GM19452 (cell line): Measurements from ENCODE around the gene ZNF593OS.

Experiments used
- ATAC-seq: cut with Tn5 transposase; IDR thresholded peaks from one replicate; pipeline ENCODE4 v1.9.1; 2021; ENCODE audit not compliant: unreplicated experiment

Gene ZNF593OS

DNA sequence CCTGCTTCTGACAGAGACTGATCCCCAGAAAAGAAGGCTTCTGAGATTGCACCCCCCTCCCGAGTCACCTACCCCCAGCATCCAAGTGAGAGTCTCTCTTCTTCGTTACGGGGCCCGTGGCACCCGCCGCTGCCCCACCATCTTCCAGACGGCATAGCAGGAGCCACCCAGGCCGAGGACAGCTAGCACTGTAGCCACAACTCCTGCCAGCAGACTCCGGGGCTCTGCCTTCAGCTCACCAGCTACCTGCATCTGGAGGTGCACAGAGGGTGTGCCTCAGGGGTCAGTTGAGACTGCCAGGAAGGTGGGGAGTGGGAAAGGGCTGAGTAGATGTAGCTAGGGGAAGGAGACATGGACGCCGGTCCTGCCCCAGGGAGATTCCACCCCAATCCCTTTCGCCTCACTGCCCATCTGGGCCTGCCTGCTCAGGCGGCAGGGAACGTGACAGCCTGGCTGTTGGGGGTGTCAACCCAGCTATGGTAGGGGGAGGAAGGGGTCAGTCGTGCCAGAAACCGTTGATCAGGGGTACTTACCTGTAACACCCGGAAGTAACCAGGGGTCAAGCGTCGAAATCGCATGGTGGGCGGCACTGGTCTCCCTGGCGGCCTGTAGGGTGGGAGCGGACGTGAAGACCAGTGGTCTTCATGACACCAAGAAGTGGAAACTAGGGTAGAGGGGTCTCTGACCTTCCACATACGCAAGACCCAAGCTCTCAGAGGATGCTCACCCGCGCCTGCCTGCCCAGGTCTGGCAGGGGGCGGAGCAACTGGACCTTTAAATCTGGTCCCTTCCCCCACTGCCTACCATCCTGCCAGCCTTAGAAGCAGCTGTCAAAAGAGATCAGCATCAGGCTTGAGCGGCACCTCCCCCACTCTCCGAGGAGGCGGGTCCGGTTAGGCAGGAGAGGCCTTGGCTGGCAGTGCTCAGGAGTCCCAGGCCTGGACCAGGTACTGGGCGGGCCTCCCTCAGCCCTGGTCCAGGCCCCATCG lies at the start of gene ZNF593OS:
TSS of gene ZNF593OS (minus strand) at position 749 of the 989 bp plus-strand sequence. CDS start at position 578, 171 bp downstream.
- ATAC-seq, result no peak

DNA sequence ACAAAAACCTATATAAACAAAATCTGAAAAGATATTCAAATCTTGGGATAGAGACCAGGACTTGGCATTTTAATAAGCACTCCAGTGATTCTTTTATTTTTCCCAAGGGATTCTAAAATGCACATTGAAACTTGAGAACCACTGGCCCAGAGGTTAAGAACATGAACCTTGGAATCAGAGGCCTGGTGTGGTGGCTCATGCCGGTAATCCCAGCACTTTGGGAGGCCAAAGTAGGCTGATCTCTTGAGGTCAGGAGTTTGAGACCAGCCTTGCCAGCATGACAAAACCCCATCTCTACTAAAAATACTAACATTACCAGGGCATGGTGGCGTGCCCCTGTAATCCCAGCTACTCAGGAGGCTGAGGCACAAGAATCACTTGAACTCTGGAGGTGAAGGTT lies 49.5 kb upstream of the ZNF593OS start:
- no peak for ATAC-seq

DNA sequence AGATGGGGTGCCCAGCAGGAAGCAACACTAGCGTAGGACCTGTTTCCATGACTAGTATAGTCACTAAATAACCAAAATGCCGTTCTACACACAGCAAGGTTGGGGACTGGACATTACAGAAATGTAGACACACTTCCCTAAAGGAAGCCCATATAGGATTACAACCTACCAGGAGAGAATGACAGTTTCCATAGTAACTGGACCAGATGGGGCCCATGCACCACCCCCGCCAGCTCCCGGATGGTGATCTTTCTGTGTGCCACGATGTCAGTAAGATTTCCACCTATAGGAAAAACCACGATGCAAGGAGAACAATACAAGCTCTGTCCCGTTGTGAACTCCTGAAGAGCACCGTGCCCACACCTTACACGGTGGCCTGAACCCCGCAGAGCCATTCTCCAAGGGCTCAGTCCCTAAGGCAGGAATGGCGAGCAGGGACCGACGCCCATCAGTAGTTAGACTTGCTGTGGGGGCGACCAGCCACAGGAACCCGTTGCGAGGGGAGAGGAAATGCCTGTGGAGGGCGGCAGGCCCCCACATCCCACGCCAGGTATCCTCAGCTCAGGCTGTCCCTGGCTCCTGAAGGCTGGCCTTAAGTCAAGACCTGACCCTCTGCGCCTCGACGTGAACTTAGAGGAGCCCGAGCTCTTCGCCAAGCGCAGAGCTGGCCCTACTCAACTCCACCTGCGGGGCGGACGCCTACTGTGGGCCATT lies 48.7 kb upstream of the ZNF593OS start:
- ATAC-seq, result no peak

DNA sequence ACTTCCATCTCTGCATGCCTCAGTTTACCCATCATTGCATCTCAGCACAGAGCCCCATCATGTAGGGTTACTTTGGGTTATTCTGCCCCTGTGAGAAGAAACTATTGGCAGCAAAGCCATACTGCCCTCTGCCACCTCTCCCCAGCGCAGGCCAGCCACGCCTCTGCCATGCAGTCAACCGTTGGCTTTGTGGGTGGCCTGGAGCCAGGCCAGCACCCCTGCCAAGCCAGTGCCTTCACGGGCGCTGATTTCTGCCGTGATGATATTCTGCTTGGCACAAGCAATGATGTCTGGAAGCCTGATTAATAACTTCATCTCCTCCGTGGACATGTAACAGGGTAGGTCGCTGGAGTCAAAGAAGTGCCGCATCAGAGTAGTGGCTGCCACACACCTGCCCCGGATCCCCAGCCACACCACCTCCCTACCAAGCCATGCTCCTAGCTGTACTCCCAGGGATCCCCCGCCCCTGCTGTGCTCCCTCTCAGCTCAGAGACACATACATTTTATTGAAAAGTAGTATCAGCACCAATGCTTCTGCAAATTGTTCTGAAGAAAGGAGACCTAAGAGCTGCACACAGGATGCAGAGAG lies 47.4 kb upstream of the ZNF593OS start:
- no peak for ATAC-seq

DNA sequence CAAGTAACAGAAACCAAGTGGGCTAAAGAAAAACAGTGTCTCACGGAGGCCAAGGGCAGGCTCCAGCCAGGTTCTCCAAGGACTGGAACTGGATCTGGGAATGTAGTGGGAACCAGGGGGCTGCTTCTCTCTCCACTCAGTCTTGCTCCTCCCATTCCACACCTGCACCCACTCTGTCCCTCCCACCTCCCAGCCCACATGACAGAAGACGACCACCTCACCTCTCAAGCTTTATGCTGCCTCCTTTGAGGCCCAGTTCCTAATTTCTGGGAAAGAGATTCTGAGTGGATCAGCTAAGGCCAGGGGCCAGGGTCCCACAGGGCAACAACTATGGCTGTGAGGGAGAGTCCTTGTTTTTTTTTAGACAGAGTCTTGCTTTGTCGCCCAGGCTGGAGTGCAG lies 43.6 kb upstream of the ZNF593OS start:
- no peak for ATAC-seq

DNA sequence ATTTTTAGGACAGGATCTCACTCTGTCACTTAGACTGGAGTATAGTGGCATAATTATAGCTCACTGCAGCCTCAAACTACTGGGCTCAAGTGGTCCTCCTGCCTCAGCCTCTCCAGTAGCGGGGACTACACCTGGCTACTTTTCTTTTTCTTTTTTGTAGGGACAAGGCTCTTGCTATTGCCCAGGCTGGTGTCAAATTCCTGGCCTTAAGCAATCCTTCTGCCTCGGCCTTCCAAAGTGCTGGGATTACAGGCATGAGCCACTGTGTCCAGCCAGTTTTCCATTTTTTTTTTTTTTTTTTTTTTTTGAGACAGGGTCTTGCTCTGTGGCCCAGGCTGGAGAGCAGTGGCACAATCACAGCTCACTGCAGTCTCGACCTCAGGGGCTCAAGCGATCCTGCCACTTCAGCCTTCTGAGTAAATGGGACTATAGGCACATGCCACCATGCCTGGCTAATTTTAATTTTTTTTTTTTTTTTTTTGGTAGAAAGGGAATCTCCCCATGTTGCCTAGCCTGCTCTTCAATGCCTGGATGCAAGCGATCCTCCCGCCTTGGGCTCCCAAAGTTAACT lies 41.8 kb upstream of the ZNF593OS start:
- ATAC-seq, result no peak

DNA sequence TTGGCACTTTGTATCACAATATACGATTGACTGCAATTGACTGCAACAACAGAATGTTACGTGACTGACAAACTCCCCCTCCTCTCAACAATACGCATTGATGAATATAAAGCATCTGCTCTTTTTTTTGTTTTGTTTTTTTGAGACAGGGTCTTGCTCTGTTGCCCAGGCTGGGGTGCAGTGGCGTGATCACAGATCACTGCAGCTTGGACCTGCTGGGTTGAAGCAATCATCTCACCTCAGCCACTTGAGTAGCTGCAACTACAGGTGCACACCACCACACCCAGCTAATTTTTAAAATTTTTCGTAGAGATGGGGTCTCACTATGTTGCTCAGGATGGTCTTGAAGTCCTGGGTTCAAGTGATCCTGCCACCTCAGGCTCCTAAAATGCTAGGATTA lies 41.1 kb upstream of the ZNF593OS start:
- no peak for ATAC-seq

DNA sequence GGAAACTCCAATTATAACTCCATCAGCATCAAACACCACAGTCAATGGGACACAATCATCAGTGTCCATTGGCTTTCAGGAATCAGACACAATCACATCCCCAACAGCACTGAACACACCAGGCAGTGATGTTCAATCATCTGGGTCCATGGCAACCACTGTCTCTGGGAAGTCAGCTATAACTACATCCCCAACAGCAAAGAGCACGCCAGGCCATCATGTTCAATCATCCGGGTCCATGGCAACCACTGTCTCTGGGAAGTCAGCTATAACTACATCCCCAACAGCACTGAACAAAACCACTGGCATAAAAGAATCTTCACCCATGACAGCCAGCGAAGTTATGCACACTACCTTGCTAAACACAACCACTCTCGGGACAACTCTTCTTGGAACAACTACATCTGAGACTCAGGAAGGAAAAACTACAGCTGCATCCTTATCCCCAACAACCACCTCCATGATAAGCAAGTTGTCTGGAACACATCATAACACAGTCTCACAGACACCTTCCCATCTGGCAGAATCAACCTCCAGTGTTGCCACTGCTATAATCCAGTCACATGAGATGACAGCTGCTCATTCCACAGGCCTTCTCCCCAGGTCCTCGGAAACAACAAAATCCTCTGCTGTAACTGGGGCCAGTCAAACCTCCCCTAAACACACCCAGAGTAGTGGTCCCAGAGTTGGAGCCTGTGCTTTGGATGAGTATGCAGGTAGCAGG lies 38.7 kb upstream of the ZNF593OS start:
- no peak for ATAC-seq

DNA sequence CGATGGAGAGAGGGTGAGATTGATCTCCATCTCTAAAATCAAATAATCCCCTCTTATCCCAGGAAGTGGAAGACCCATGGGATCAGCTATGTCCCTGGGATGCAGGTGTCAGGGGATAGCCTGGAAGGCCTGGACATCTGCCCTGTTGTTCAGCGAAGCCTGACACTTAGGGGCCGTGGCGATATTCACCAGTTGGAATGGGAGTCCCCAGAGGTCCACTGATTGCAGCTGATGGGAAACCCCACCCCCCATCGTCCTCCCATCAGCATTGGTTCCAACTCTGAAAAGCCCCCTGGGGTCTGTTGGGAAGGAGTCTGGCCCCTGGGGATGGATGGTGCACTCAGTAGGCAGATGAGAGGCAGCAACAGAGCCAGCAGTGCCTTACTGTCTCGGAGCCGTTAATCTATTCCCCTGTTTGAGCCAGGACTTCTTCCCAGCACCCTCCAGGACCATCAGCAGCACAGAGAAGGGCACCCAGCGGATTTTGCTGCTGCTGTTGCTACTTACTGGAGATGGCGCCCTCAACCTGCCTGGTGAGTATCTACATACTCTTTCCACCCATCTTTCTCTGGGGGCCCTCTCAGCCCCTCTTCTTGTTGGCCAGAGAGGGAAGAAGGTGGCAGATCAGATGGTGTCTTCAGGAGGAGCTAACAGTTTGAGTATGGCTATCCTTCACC lies 32.1 kb upstream of the ZNF593OS start:
- no peak for ATAC-seq

DNA sequence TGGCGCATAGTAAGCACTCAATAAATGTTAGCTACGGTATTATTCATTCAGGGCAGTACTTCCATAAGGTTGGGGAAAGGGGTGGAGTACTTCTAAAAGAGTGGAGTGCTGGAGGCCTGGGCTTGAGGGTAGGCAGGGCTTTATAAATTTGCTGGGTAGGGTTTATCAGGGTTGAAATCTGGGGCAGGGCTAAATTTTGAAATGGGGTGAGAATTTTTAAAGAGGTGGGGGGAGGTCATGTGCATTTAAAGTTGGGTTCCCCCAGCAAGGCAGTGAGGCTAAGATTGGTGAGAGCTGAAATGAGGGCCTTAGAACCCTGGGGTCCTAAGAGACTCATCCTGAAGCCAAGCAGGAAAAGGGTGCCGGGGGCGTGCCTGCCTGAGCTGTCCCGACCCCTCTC lies 28.8 kb upstream of the ZNF593OS start:
- no peak for ATAC-seq

DNA sequence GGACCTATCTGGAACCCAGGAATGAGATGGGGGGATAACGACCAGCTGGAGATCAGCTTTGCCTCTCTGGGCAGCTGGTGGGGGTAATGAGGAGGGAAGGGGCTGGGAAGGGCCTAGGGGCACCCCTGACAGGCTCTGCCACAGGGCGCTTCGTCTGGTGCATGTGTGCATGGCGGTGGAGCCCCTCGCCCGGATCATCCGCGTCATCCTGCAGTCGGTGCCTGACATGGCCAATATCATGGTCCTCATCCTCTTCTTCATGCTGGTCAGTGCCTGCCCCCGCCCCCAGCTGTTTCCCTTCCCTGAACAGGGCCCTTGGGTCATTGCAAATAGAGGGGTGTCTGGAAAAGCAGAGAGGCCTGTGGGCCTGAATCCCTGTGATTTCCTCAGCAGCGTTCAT lies 26.2 kb upstream of the ZNF593OS start:
- ATAC-seq, result no peak

DNA sequence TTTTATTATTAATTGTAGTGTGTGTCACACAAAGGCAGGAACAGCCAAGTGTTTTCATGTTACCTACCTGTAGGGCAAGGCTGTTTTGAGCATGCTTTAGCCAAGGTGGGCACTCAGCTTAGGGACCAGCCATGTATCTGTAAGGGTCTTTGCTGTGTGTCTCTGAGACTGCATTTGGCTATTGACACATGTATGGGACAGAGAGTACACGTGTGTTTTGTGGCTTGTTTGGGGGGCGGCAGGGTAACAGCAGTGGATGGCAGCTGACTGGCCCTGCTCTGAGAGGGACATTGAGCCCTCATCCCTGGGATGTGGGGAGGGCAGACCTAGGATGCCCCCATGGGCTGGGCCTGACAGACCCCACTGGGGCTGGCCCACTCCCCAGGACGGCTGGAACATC lies 25.7 kb upstream of the ZNF593OS start:
- no peak for ATAC-seq

DNA sequence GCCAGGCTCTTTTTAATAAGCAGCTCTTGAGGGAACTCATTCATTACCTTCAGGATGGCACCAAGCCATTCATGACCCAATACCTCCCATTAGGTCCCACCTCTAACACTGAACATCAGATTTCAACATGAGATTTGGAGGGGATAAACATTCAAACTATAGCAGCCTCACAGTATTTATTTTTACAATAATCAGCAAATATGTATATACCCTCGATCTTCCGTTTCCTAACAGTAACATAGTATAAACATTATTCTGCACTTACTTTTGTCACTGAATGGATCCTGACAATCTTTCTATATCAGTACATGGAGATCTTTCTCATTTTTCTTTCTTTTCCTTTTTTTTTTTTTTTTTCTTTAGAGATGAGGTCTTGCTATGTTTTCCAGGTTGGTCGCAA lies 24.2 kb upstream of the ZNF593OS start:
- ATAC-seq, result no peak

DNA sequence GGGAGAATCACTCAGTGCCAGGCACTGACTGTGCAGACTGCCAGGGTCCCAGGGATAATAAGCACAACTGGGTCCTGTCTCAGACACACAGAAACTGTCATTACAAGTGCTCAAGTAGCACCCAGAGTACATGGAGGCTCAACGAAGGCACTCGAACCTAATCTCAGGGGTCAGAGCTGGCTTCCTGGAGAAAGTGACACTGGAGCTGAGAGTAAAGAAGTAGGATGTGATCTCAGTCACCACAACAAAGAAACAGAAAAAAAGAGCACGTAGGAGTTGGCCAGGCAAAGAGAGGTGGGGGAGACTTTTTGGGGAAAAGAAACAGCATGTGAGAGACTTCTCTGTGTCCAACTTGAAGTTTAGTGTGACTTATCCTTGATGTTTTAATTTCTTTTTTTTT lies 20.1 kb upstream of the ZNF593OS start:
- no peak for ATAC-seq

DNA sequence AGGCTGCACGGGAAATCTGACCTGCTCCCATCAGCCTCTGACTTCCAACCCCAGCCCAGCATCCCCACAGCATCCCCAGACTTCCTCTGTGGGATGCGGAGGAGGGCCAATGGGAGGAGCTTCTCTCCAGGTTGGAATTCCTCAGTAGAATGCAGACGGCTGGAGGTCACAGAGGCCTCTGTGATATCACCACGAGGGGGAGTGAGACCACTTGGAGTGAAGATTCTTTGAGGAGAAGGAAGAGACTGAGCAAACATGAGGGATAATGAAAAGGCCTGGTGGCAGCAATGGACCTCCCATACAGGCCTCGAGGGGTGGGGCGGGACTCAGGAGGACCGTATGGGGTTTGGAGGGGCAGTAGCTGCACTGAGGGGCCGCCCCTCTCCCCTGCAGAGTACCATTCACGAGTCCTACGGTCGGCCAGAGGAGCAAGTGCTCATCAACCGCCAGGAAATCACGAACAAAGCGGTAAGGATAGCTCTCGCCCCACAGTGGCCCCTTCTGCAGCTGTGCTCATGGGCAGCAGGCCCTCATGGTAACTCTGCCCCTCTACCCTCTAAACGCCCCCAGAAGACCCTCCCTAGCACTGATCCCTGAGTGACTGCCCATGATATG lies 18.8 kb upstream of the ZNF593OS start, which contains the start of gene CATSPER4:
TSS of gene CATSPER4 (plus strand) at position 230 of the 615 bp plus-strand sequence. CDS start at position 256, 26 bp downstream.
- no peak for ATAC-seq

DNA sequence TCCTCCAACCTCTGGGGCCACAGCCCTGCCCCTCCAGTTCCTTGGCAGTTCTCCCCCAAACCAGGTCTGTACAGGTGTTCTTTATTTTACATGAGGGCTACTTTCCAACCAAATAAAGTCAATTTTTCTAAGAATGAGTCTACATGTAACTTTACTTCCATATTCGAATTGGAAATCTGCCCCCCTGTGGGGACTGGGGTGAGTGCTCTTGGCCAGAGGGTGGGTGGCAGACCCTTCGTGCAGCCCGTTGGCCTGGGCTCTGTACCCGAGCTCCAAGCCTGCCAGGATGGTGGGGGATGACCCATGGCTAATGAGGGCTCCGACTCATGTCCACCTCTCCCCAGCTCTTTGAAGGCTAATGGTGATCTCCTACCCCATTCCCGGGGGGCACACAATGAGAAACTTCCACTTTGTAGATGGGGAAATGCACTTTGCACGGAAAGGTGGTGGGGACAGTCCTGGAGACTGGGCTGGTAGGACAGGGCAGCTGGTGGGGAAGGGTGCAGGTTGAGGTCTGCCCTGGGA lies 18.2 kb upstream of the ZNF593OS start:
- no peak for ATAC-seq

DNA sequence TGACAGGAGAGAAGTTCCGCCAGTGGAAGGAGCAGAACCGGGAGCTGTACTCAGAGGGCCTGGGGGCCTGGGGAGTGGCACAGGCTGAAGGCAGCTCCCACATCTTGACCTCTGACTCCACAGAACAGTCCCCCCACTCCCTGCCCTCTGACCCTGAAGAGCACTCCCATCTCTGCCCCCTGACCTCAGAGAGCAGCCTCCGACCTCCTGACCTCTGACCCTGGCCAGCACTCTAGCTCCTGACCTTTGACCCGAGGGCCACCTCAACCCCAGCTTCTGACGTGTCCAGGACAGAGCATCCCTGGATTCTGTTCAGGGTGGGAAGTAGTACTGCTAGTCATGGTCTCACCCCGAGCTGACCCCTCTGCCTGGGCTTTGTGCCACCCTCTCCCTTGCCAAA lies 17.7 kb upstream of the ZNF593OS start:
- ATAC-seq, result no peak

DNA sequence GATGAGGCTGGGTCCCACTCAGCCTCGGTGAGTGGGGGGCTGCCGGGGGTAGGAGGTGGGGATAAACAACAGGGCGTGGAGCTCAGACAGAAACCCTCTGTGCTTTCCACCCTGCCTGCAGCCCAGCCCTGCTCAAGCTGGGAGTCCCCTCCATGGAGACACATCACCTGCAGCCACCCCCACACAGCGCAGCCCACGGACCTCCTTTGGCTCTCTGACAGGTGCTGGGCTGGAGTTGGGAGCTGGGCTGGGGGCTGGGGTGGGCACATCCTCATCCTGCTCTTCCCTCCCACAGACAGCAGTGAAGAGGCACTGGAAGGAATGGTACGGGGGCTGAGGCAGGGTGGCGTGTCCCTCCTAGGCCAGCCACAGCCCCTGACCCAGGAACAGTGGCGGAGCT lies 16.8 kb upstream of the ZNF593OS start:
- ATAC-seq, result no peak

DNA sequence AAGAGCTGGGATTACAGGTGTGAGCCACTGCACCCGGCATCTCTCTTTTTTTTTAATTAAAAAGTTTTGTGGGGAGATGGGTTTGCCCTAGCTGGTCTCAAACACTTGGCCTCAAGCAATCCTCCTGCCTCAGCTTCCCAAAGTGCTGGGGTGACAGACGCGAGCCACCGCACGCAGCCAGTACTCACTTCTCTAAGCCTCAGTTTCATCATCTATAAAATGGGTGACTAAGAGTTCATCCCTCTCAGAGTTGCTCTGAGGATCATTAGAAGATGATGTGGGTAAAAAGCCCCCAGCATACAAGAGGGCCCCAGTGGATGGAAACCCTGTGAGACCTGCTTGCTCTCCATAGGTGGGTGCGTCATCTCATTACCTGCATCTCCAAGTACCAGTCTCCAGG lies 16.2 kb upstream of the ZNF593OS start:
- ATAC-seq, result no peak
